Endothelial cell (in vitro differentiated cells): ENCODE data around the gene WIZ. TPM values are rescaled to one million over a fixed set of nuclear protein-coding genes. Genes with fewer than 3 reads are reported as not detected.

Source experiments
- DNase-seq: peaks from one replicate; pipeline ENCODE4 v3.0.0; 2021; ENCODE audit warnings: low spot score
- H3K27ac Mint-ChIP-seq: one replicate; pipeline ENCODE4 v1.8.0; 2021; ENCODE audit warnings: mixed read lengths, inconsistent platforms; ENCODE audit not compliant: unreplicated experiment
- H3K27me3 Mint-ChIP-seq: one replicate; pipeline ENCODE4 v1.8.0; 2021; ENCODE audit warnings: mild to moderate bottlenecking, moderate library complexity, mixed read lengths, inconsistent platforms; ENCODE audit not compliant: unreplicated experiment
- H3K36me3 Mint-ChIP-seq: one replicate; pipeline ENCODE4 v1.8.0; 2021; ENCODE audit warnings: mild to moderate bottlenecking, low read depth, mixed read lengths, inconsistent platforms; ENCODE audit not compliant: unreplicated experiment
- H3K4me1 Mint-ChIP-seq: one replicate; pipeline ENCODE4 v1.8.0; 2021; ENCODE audit warnings: mild to moderate bottlenecking, mixed read lengths, inconsistent platforms; ENCODE audit not compliant: unreplicated experiment
- H3K4me3 Mint-ChIP-seq: one replicate; pipeline ENCODE4 v1.8.0; 2021; ENCODE audit warnings: mild to moderate bottlenecking, mixed read lengths, inconsistent platforms; ENCODE audit not compliant: unreplicated experiment
- H3K9me3 Mint-ChIP-seq: one replicate; pipeline ENCODE4 v1.8.0; 2021; ENCODE audit warnings: mixed read lengths, inconsistent platforms; ENCODE audit not compliant: unreplicated experiment
- total RNA-seq: library from RNA; stranded (reverse); fragmentation: NEBNext Ultra II Directional; extraction: Animal tissue kit (Norgen Biotek cat#: 25700); gene quantifications from one replicate; pipeline ENCODE4 v1.2.1, GENCODE V29; 2021; ENCODE audit not compliant: unreplicated experiment
- TF ChIP-seq, protein P1 (sequence below): fragments of 200-600 bp; sonication (generic); IDR thresholded peaks from one replicate; pipeline ENCODE4 v1.5.0; 2021; ENCODE audit warnings: antibody characterized with exemption; ENCODE audit not compliant: unreplicated experiment

The WIZ gene
- total RNA-seq, 1 donor from 2014 or later: 79.0 TPM

DNA sequence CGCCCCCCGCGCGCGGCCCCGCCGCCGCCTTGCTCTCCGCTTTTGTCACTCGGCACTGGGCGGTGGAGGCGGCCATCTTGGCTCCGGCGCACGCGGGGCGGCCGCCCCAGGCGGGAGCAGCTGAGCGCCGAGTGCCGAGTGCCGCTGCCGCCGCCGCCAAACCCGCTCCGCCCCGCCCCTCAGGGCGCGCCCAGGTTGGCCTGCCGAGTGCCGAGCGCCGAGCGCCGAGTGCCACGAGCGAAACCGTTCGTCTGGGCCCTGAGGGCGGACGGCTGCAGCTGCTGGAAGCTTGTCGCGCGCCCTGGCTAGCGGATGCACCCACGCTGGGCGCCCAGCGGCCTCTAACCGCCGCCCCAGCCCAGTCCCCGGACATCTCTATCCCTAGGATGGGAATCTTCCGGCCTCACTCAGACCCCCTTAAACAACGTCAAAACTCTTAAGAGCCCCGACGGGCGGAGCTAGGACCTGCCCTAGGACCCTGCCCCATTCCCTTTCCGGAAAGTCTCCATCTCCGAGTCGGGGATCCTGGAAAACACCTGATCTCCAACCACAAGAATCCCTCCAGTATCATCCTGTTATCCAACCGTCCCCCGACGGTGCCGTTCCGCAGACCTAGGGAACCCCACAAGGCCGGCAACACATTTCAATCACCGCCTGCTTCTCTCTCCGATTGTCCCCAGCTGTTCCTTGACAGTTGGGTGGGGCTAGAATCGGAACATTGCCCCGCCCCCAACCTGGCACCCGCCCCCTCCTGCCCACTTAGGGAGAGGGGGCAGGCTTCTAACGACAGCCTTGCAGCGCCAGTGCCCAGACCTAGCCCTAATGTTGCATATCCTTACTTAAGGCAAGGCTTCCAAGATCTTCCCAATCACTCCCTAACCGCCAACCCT is 16.9 kb downstream of the WIZ start:
- Mint-ChIP-seq H3K27ac (peak overlapping the region; percentile 96), H3K4me3 (peak overlapping the region; percentile 99), H3K27me3 (peaks cover 24% of the 10 kb centered on the region), H3K36me3 (peaks cover 24% of the 10 kb centered on the region), H3K4me1 (peaks cover 30% of the 10 kb centered on the region), H3K9me3 (no peaks in the 10 kb centered on the region)
- DNase-seq: peak; percentile 96
- TF ChIP-seq, protein P1, sequence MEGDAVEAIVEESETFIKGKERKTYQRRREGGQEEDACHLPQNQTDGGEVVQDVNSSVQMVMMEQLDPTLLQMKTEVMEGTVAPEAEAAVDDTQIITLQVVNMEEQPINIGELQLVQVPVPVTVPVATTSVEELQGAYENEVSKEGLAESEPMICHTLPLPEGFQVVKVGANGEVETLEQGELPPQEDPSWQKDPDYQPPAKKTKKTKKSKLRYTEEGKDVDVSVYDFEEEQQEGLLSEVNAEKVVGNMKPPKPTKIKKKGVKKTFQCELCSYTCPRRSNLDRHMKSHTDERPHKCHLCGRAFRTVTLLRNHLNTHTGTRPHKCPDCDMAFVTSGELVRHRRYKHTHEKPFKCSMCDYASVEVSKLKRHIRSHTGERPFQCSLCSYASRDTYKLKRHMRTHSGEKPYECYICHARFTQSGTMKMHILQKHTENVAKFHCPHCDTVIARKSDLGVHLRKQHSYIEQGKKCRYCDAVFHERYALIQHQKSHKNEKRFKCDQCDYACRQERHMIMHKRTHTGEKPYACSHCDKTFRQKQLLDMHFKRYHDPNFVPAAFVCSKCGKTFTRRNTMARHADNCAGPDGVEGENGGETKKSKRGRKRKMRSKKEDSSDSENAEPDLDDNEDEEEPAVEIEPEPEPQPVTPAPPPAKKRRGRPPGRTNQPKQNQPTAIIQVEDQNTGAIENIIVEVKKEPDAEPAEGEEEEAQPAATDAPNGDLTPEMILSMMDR: no peak

DNA sequence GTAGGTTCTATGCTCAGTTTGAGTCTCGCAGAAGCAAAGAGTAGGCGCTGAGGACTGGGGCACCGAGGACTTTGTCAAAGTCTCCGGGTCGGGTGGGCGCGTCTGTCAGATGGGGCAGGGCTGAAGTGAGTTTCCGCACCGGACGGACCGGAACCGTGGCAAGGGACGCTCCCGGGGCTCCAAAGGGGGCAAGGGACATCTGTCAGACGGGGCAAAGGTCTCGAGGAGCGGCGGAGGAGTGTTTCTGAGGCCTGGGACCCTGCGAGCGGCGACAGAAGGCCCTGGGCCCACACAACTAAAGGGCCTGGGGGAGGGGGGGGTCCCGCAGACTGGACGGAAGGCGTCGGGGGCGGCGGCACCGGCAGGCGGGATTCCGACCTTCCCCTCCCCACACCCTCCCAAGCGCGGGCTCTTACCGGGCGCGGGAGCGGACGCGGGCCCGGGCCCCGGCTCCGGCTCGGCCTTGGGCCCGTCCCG is 17.7 kb downstream of the WIZ start:
- peaks cover 28% of the 10 kb centered on the region for H3K36me3 Mint-ChIP-seq
- H3K27ac Mint-ChIP-seq: peak overlapping the region; percentile 90
- no peak for DNase-seq
- peaks cover 30% of the 10 kb centered on the region for H3K4me1 Mint-ChIP-seq
- H3K27me3 Mint-ChIP-seq: peaks cover 29% of the 10 kb centered on the region
- peak overlapping the region; percentile 97 for H3K4me3 Mint-ChIP-seq
- TF ChIP-seq, protein P1: no peak
- H3K9me3 Mint-ChIP-seq: no peaks in the 10 kb centered on the region

DNA sequence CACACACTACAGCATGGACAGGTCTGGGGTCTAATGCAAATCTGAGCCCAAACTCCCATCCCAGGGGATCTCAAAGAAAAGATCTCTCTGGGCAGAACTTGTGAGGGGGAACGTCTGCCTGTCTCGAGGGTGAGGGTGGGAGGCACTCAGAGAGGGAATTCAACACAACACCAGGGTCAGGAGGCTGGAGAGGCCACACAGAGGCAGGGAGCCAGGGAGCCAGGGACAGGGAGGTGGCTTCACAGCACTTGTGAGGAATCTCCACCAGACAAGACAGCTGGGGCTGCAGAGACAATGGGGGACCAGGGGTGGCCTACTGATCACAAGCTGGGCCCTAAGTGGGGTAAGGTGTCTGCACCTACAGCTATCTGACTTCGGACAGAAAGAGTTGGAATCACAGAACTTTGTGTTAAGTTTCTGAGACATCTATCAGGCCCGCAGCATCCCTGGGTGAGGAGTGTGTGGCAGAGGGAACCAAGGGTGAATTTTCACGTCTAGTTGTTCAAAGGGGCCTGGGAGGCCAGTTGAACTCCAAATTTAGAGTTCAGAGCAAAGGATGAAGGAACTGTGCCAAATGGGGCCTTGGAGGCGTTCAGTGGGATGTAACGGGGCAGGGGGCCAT is 18.2 kb downstream of the WIZ start:
- TF ChIP-seq, protein P1: no peak
- H3K4me1 Mint-ChIP-seq: peaks cover 30% of the 10 kb centered on the region
- no peak for DNase-seq
- peak overlapping the region; percentile 97 for H3K4me3 Mint-ChIP-seq
- peak overlapping the region; percentile 90 for H3K27ac Mint-ChIP-seq
- no peaks in the 10 kb centered on the region for H3K9me3 Mint-ChIP-seq
- H3K36me3 Mint-ChIP-seq: peaks cover 30% of the 10 kb centered on the region
- peaks cover 31% of the 10 kb centered on the region for H3K27me3 Mint-ChIP-seq

DNA sequence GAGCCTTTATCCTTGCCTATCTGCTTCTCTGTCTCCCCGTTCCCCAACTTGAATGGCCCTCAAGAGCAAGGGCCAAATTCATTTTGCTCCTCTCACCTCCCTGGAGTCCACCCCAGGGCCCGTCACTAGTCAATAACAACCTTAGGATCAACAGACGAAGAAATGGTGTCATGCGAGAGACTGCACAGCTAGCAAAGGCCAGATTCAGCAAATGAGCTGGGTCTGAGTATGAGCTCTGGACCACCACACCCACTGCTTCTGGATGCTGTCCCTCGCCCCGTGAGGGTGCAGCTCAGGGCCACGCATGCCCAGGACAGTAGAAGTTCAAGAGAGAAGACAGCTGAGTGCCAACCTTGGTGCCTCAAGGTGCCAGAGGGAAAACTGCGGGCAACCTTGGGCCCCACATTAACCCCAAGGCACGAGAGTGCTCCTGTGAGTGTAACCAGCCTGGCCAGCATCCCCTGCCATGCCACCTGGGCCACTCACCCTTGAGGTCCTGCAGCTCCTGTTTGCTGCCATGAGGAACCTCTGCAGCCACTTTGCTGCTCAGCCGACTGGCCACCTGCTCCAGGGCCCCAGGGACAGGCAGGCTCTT is 19.1 kb downstream of the WIZ start:
- DNase-seq: no peak
- Mint-ChIP-seq H3K27ac (peak overlapping the region; percentile 90), H3K9me3 (no peaks in the 10 kb centered on the region), H3K4me1 (peaks cover 32% of the 10 kb centered on the region), H3K27me3 (peaks cover 38% of the 10 kb centered on the region), H3K36me3 (peaks cover 38% of the 10 kb centered on the region), H3K4me3 (peak overlapping the region; percentile 97)
- TF ChIP-seq, protein P1: no peak
